Esophagus muscularis mucosa (tissue), 4 donors: ENCODE measurements around the gene IRS2. TPM values are rescaled to one million over a fixed set of nuclear protein-coding genes. Genes with fewer than 3 reads are reported as not detected.
A peak's percentile ranks its signal among the peaks of the same experiment; 100 is the strongest.

Experiments used
- DNase-seq: peaks from one replicate; pipeline ENCODE4 v3.0.0-alpha.2; 2017; ENCODE audit errors: extremely low spot score
- H3K27ac ChIP-seq, 4 donors: fragments of 200-600 bp; sonication (generic); replicated peaks in 1 of 4; 1 replicate in 3 of 4; 2 replicates in 1 of 4; pipeline ENCODE4 v1.5.1; 2016 to 2019; ENCODE audit warnings: mild to moderate bottlenecking in 1 of 4
- H3K27me3 ChIP-seq, 4 donors: fragments of 200-600 bp; sonication (generic); one replicate each; pipeline versions ENCODE4 v1.5.1 to v1.6.0; 2016 to 2019
- H3K36me3 ChIP-seq, 4 donors: fragments of 200-600 bp; sonication (generic); one replicate each; pipeline ENCODE4 v1.5.1; 2016 to 2019
- H3K4me1 ChIP-seq, 4 donors: fragments of 200-600 bp; sonication (generic); one replicate each; pipeline ENCODE4 v1.5.1; 2016 to 2019
- H3K4me3 ChIP-seq, 4 donors: fragments of 200-600 bp; sonication (generic); 1 replicate in 2 of 4; 2 replicates in 2 of 4; pipeline ENCODE4 v1.5.1; 2016 to 2019; ENCODE audit warnings: mild to moderate bottlenecking in 4 of 4, moderate library complexity in 1 of 4
- H3K9me3 ChIP-seq, 4 donors: fragments of 200-600 bp; sonication (generic); 1 replicate in 3 of 4; 2 replicates in 1 of 4; pipeline ENCODE4 v1.5.1; 2016 to 2019
- CTCF ChIP-seq, 3 experiments: fragments of 200-600 bp in 2 of 3; fragments of 450-650 bp in 1 of 3; sonication (generic) in 2 of 3; IDR thresholded peaks; one replicate each; pipeline ENCODE4 v1.5.1; 2017 to 2019; ENCODE audit warnings: antibody characterized with exemption in 3 of 3, mild to moderate bottlenecking in 2 of 3, moderate library complexity in 1 of 3
- EP300 ChIP-seq: sonication (generic); formaldehyde crosslinking; IDR thresholded peaks from one replicate; pipeline ENCODE4 v1.6.1; 2017; ENCODE audit warnings: antibody characterized with exemption
- POLR2A ChIP-seq: fragments of 450-650 bp; IDR thresholded peaks from one replicate; pipeline ENCODE4 v1.6.1; 2017; ENCODE audit warnings: antibody characterized with exemption, moderate library complexity, mild to moderate bottlenecking, low read depth
- POLR2AphosphoS5 ChIP-seq, 2 donors: sonication (generic); formaldehyde crosslinking; IDR thresholded peaks; one replicate each; pipeline ENCODE4 v1.6.1; 2017; ENCODE audit warnings: antibody characterized with exemption in 2 of 2
- WGBS: methylation state at CpG from one replicate; pipeline ENCODE4 v1.1.5; 2018; 5-methylcytosine and 5-hydroxymethylcytosine counted together
- intact Hi-C: fragments of 100-400 bp; cut with DNase I; formaldehyde crosslinking; loops from one replicate; pipeline ENCODE4 v1.15.1; 2023
- total RNA-seq, 4 donors: library from RNA; depleted of rRNA; stranded (reverse); fragments of >200 nt; gene quantifications; one replicate each; pipeline versions ENCODE4 v1.1.0 to v1.2.1, GENCODE V29; 2016

IRS2 gene
- total RNA-seq, 4 donors from 2014 or later, result 46.4 to 95.3 (median 63.7) TPM

- TF ChIP-seq CTCF (IDR thresholded peaks at IDR 0.05) (no peak), EP300 (no peak), POLR2AphosphoS5 (IDR thresholded peaks at IDR 0.05) (no peak)
- H3K4me3 ChIP-seq, result no peak overlapping the region
- H3K36me3 ChIP-seq, result no peaks in the 10 kb centered on the region
- DNase-seq, result no peak
- intact Hi-C loops, result no loop called here
- H3K27me3 ChIP-seq, result no peaks in the 10 kb centered on the region
- 89% methylated on average over 4 of the region's 4 CpGs for WGBS
- H3K9me3 ChIP-seq, result no peaks in the 10 kb centered on the region
- H3K4me1 ChIP-seq, result peaks cover 0 to 8% (median 2%) of the 10 kb centered on the region in 4 donors
- H3K27ac ChIP-seq, result no peak overlapping the region
Measured at GRCh38 chr13:109816808-109817203, 30.4 kb upstream of the IRS2 start.

- WGBS, result 82% methylated on average over 5 of the region's 5 CpGs
- no peak for TF ChIP-seq EP300
- TF ChIP-seq POLR2A, result no peak
- TF ChIP-seq CTCF (IDR thresholded peaks at IDR 0.05), result no peak
- no peak for TF ChIP-seq POLR2AphosphoS5 (IDR thresholded peaks at IDR 0.05)
- DNase-seq, result no peak
- H3K27me3 ChIP-seq, result no peaks in the 10 kb centered on the region
- no peak overlapping the region for H3K4me3 ChIP-seq
- no peaks in the 10 kb centered on the region for H3K9me3 ChIP-seq
- H3K36me3 ChIP-seq, result no peaks in the 10 kb centered on the region
- intact Hi-C loops, result no loop called here
- no peak overlapping the region for H3K27ac ChIP-seq
- H3K4me1 ChIP-seq, result peaks cover 0 to 8% (median 2%) of the 10 kb centered on the region in 4 donors
Measured at GRCh38 chr13:109816112-109816807, 29.9 kb upstream of the IRS2 start.

GRCh38 chr13:109815651-109816050, 29.3 kb upstream of the IRS2 start:
- Histone ChIP-seq H3K4me1 (peaks cover 0 to 8% (median 2%) of the 10 kb centered on the region in 4 donors), H3K27me3 (no peaks in the 10 kb centered on the region), H3K4me3 (no peak overlapping the region), H3K27ac (no peak overlapping the region), H3K36me3 (no peaks in the 10 kb centered on the region), H3K9me3 (no peaks in the 10 kb centered on the region)
- intact Hi-C loops, result no loop called here
- TF ChIP-seq EP300, result no peak
- TF ChIP-seq CTCF (IDR thresholded peaks at IDR 0.05), result no peak
- no peak for TF ChIP-seq POLR2A
- no peak for TF ChIP-seq POLR2AphosphoS5 (IDR thresholded peaks at IDR 0.05)
- no peak for DNase-seq
- WGBS, result 80% methylated on average over 5 of the region's 5 CpGs

GRCh38 chr13:109813663-109814062, 27.3 kb upstream of the IRS2 start:
- no peak for TF ChIP-seq EP300
- no peak for TF ChIP-seq POLR2AphosphoS5 (IDR thresholded peaks at IDR 0.05)
- intact Hi-C loops, result no loop called here
- peak; percentile 74 for DNase-seq
- H3K9me3 ChIP-seq, result no peaks in the 10 kb centered on the region
- H3K4me3 ChIP-seq, result no peak overlapping the region
- peaks cover 0 to 8% (median 2%) of the 10 kb centered on the region in 4 donors for H3K4me1 ChIP-seq
- no peaks in the 10 kb centered on the region for H3K27me3 ChIP-seq
- H3K27ac ChIP-seq, result no peak overlapping the region
- no peaks in the 10 kb centered on the region for H3K36me3 ChIP-seq

- no peak for DNase-seq
- peaks cover 0 to 8% (median 2%) of the 10 kb centered on the region in 4 donors for H3K4me1 ChIP-seq
- H3K9me3 ChIP-seq, result no peaks in the 10 kb centered on the region
- H3K4me3 ChIP-seq, result no peak overlapping the region
- TF ChIP-seq CTCF (IDR thresholded peaks at IDR 0.05) (no peak), EP300 (no peak), POLR2AphosphoS5 (IDR thresholded peaks at IDR 0.05) (no peak), POLR2A (no peak)
- no peak overlapping the region for H3K27ac ChIP-seq
- intact Hi-C loops, result no loop called here
- no peaks in the 10 kb centered on the region for H3K27me3 ChIP-seq
- H3K36me3 ChIP-seq, result no peaks in the 10 kb centered on the region
- 65% methylated on average over 8 of the region's 8 CpGs for WGBS
Measured at GRCh38 chr13:109812382-109812781, 26.0 kb upstream of the IRS2 start.
